Measurements from ENCODE around the gene ADGRA3.

DNA sequence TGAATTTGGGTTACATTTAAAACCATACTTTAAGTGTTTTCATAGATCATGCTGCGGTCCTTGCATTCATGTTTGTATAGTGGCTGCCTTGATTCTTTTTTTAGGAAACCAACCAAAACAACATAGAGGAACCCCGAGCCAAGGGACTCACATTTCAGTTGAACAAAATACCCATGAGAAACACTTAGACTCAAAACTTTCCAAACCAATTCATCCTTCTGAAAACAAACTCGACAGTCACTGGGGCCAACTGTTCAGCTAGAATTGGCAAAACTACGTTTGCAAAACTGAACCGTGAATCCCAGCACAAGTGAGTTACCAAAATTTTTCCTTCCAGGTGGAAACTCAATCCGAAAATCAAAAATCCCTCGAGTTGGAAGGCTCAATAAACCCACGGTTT is 1.4 kb downstream of the ADGRA3 start:
- TF ChIP-seq CTCF (IDR thresholded peaks at IDR 0.05 in 8 of 11, conservative IDR thresholded peaks at IDR 0.05 in 3 of 11) (no peak), POLR2A (IDR thresholded peaks at IDR 0.05) (no peak), POLR2AphosphoS5 (IDR thresholded peaks at IDR 0.05) (no peak)

Measured in spleen (tissue), 7 donors.